Measurements from ENCODE around the gene COL23A1.

DNA sequence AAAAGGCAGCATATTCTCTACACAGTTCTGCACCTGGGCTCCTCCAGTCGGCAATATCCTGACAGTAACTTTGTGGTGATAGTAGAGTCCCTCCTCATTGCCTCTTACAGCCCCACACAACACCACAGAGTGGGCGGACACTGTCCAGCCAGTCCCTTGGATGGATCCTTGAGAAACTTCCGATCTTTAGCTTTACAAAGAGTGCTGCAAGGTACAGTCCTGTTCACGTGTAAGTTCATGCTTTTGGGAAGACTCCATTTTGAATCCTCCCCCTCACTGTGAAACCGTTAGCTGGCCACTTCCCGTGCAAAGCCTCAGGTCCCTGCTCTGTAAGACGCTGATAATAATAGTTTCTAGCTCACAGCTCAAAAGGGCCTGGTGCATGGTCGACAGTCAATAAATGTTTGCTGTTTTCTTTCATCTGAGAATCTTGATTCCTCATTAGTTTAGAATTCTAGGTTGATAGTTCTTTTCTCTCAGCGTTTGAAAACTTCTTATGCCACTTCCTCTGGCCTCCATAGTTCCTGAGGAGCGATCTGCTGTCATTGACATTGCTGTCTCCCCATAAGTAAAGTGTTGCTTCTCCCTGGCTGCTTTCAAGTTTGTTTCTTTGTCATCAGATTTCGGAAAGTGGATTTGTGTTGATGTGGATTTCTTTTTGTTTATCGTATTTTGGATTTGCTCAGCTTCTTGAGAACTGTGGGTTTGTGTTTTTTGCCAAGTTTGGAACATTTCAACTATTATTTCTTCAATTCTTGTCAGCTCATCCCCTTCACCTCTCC, 82.9 kb downstream of the COL23A1 start:
- TF ChIP-seq CTCF (IDR thresholded peaks at IDR 0.05), result no peak
- no peak for TF ChIP-seq EP300 (IDR thresholded peaks at IDR 0.05)
- no peak for TF ChIP-seq POLR2AphosphoS5 (IDR thresholded peaks at IDR 0.05)
- no peak for TF ChIP-seq POLR2A (IDR thresholded peaks at IDR 0.05; ENCODE audit: low read depth)
